ENCODE results near the gene CDKAL1.

DNA sequence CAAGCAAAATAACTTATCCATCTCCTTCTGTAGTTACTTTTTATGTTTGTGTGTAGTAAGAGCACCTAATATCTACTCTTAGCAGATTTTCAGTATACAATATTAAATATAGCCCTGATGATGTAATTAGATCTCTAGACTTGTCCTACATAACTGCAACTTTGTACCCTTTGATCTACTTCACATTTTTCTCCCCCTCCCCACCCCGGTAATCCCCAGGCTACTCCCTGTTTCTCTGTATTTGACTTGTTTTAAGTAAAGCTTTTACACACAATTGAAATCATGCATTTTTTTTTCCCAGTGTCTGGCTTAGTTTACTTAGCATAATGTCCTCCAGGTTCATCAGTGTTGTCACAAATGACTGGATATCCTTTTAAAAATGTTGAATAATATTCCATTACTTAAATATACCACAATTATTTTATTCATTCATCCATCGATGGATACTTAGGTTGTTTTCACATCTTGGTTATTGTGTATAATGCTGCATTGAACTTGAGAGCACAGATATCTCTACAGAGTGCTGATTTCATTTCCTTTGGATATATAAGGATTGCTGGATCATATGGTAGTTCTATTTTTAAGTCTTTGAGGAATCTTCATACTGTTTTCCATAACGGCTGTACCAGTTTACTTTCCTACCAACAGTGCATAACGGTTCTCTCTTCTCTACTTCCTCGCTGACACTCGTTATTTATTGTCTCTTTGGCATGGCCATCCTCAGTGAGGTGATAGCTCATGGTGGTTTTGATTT is 212.7 kb downstream of the CDKAL1 start:
- no peak for TF ChIP-seq SUZ12 (IDR thresholded peaks at IDR 0.05; ENCODE audit: extremely low read depth, insufficient read depth, insufficient read length)
- TF ChIP-seq ZNF274 (IDR thresholded peaks at IDR 0.05; ENCODE audit: low read depth, low read length): no peak
